ENCODE data around the gene CSNK1D.

DNA sequence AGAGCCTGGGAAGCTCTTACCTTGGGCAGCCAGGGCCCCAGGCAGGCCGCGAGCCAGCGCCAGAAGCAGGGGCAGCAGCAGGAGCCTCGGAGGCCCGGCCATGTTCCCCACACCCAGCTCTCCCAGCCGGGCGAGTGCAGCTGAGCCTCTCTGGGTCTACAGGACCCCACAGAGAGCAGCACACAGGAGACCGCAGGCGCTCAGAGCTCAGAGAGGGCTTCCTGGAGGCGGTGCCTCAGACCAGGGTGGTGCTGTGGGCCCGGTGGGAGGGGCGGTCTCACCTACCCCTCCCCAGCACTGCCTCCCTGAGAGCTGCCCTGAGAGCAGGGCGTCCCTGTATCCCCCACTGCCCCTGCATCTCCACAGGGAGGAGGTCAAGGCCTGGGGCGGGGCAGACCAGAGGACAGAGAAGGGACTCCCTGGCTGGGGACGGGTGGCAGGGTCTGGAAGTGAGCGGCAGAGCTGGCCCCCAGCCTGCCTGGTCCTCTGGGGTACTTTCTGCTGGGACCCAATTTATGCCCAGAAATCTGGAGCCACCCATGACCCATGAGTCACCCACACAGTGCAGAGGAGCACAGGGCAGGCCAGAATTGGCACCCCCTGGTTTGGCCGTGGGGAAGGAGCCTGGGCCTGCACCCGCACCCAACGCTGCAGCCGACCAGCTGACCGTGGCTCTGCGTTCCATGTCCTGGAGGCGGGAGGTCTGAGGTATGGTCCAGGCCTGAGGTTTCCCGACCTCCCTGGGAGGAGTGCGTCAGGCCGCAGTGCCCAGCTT lies 44.1 kb upstream of the CSNK1D start, which contains the start of gene CD7:
- TF ChIP-seq, protein P1, sequence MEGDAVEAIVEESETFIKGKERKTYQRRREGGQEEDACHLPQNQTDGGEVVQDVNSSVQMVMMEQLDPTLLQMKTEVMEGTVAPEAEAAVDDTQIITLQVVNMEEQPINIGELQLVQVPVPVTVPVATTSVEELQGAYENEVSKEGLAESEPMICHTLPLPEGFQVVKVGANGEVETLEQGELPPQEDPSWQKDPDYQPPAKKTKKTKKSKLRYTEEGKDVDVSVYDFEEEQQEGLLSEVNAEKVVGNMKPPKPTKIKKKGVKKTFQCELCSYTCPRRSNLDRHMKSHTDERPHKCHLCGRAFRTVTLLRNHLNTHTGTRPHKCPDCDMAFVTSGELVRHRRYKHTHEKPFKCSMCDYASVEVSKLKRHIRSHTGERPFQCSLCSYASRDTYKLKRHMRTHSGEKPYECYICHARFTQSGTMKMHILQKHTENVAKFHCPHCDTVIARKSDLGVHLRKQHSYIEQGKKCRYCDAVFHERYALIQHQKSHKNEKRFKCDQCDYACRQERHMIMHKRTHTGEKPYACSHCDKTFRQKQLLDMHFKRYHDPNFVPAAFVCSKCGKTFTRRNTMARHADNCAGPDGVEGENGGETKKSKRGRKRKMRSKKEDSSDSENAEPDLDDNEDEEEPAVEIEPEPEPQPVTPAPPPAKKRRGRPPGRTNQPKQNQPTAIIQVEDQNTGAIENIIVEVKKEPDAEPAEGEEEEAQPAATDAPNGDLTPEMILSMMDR (IDR thresholded peaks at IDR 0.05; ENCODE audit: low read depth, low read length, poor library complexity, severe bottlenecking) = no peak
- TF ChIP-seq EZH2phosphoT487 (IDR thresholded peaks at IDR 0.05; ENCODE audit: borderline replicate concordance, low read length) = no peak
